HL-60 (cell line): ENCODE results near the gene FCAMR.
A peak's percentile ranks its signal among the peaks of the same experiment; 100 is the strongest.
"Not testable (repeated sequence)": the region's sequence is repeated elsewhere in the genome, so short reads cannot be mapped to it uniquely, and the experiment has no call there.

Experiments
- DNase-seq, 2 experiments: peaks; one replicate each; pipeline ENCODE4 v3.0.0-alpha.2; 2010 to 2020; ENCODE audit warnings: low read depth in 1 of 2, low spot score in 1 of 2
- H3K27ac ChIP-seq: fragments of 250-450 bp; sonication (Bioruptor Pico); replicated peaks from 2 replicates; pipeline ENCODE4 v1.5.1; 2020; ENCODE audit warnings: mild to moderate bottlenecking, moderate library complexity
- H3K27me3 ChIP-seq: fragments of 250-450 bp; sonication (Bioruptor Pico); 2 replicates; pipeline ENCODE4 v1.5.1; 2021; ENCODE audit warnings: mild to moderate bottlenecking, moderate library complexity; ENCODE audit not compliant: insufficient read depth, poor library complexity, severe bottlenecking
- H3K4me3 ChIP-seq: replicated peaks from 2 replicates; pipeline ENCODE4 v1.5.1; 2011; ENCODE audit warnings: mild to moderate bottlenecking, control low read depth, low read length; ENCODE audit not compliant: insufficient read depth
- GABPA ChIP-seq: IDR thresholded peaks from 2 replicates; pipeline ENCODE4 v1.6.1; 2012; ENCODE audit warnings: low read depth
- POLR2AphosphoS5 ChIP-seq: IDR thresholded peaks from 2 replicates; pipeline ENCODE4 v1.6.1; 2012; ENCODE audit warnings: low read depth
- REST ChIP-seq: IDR thresholded peaks from 2 replicates; pipeline ENCODE4 v1.6.1; 2012; ENCODE audit warnings: low read depth; ENCODE audit not compliant: insufficient replicate concordance
- SPI1 ChIP-seq: IDR thresholded peaks from 2 replicates; pipeline ENCODE4 v1.6.1; 2012; ENCODE audit warnings: low read depth, mild to moderate bottlenecking, borderline replicate concordance
- TF ChIP-seq, protein P1 (sequence below): IDR thresholded peaks from one replicate; pipeline ENCODE4 v1.5.1; 2011; ENCODE audit warnings: low read length, control low read depth, inconsistent platforms; ENCODE audit not compliant: insufficient read depth

Gene FCAMR

GRCh38 chr1:206925106-206925736 lies 45.0 kb downstream of the FCAMR start:
- no peaks in the 10 kb centered on the region for H3K27me3 ChIP-seq
- TF ChIP-seq, protein P1, sequence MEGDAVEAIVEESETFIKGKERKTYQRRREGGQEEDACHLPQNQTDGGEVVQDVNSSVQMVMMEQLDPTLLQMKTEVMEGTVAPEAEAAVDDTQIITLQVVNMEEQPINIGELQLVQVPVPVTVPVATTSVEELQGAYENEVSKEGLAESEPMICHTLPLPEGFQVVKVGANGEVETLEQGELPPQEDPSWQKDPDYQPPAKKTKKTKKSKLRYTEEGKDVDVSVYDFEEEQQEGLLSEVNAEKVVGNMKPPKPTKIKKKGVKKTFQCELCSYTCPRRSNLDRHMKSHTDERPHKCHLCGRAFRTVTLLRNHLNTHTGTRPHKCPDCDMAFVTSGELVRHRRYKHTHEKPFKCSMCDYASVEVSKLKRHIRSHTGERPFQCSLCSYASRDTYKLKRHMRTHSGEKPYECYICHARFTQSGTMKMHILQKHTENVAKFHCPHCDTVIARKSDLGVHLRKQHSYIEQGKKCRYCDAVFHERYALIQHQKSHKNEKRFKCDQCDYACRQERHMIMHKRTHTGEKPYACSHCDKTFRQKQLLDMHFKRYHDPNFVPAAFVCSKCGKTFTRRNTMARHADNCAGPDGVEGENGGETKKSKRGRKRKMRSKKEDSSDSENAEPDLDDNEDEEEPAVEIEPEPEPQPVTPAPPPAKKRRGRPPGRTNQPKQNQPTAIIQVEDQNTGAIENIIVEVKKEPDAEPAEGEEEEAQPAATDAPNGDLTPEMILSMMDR = no peak
- no peak for TF ChIP-seq POLR2AphosphoS5
- TF ChIP-seq SPI1 = no peak
- DNase-seq = peak in 1 of 2 experiments; percentile 86
- H3K27ac ChIP-seq = peak overlapping the region; percentile 44
- no peak overlapping the region for H3K4me3 ChIP-seq

- H3K27me3 ChIP-seq = no peaks in the 10 kb centered on the region
- TF ChIP-seq REST (no peak), GABPA (no peak), POLR2AphosphoS5 (no peak), SPI1 (no peak)
- TF ChIP-seq, protein P1 = no peak
- H3K4me3 ChIP-seq = no peak overlapping the region
- DNase-seq = no peak
- peak overlapping the region; percentile 34 for H3K27ac ChIP-seq
Measured at GRCh38 chr1:206924592-206925105, 45.6 kb downstream of the FCAMR start.

- not testable (repeated sequence) for H3K27me3 ChIP-seq, H3K27ac ChIP-seq, H3K4me3 ChIP-seq, DNase-seq
Measured at GRCh38 chr1:206923961-206924557, 46.2 kb downstream of the FCAMR start.

GRCh38 chr1:206923009-206923960 lies 47.0 kb downstream of the FCAMR start:
- H3K27ac ChIP-seq = peak overlapping the region; percentile 65
- H3K27me3 ChIP-seq = no peaks in the 10 kb centered on the region
- peak in 1 of 2 experiments; percentile 70 for DNase-seq
- TF ChIP-seq SPI1 = no peak; the same call in 1 of the 2 replicates
- TF ChIP-seq POLR2AphosphoS5 = peak; percentile 79
- TF ChIP-seq, protein P1 = no peak
- no peak overlapping the region for H3K4me3 ChIP-seq
